K562 (cell line): ENCODE data around the gene ZZZ3. TPM values are rescaled to one million over a fixed set of nuclear protein-coding genes. Genes with fewer than 3 reads are reported as not detected.

Experiments used
- ATAC-seq: fragments of 200-7000 bp; cut with Tn5 transposase; 3 replicates; pipeline ENCODE4 v1.9.1; 2020; ENCODE audit warnings: moderate library complexity
- BruUV-seq: library from RNA; stranded (reverse); fragments of 400-500 nt; replicated peaks from 2 replicates; lab custom pipeline; 2021; lab: Mats Ljungman, UMichigan
- CTCF ChIA-PET: fragments of 300-600 bp; formaldehyde crosslinking; extraction: SDS; loops from one replicate; lab custom pipeline; 2021; ENCODE audit warnings: low intra/inter-chr PET ratio; lab: Yijun Ruan, JAX
- POLR2A ChIA-PET: fragments of 300-600, 350-650 bp; sonication (Branson Sonifier 250); formaldehyde crosslinking; extraction: SDS; loops from one replicate; lab custom pipeline; 2021; ENCODE audit warnings: antibody characterized with exemption, inconsistent platforms; lab: Yijun Ruan, JAX
- DNase-seq, 4 experiments: peaks; one replicate each; pipeline versions ENCODE4 v3.0.0 to v3.0.0-alpha.2; 2011 to 2018; ENCODE audit warnings: low spot score in 3 of 4, mixed read lengths in 3 of 4; ENCODE audit errors: extremely low read depth in 1 of 4
- FAIRE-seq: peaks from 2 replicates; lab custom pipeline; 2011; peaks lifted over from hg19 to GRCh38; lab: Jason Lieb, UNC
- H2AFZ ChIP-seq: 2 replicates; pipeline ENCODE4 v1.6.0; 2011; ENCODE audit warnings: low read depth, low read length, control low read depth, inconsistent platforms
- H3K27ac ChIP-seq: fragments of 200-600 bp; 3 replicates; pipeline ENCODE4 v1.8.0; 2011; ENCODE audit warnings: low read depth, mild to moderate bottlenecking, control low read depth, inconsistent platforms, low read length, moderate library complexity, mixed read lengths; ENCODE audit errors: extremely low read depth
- H3K27me3 ChIP-seq, 2 experiments: fragments of 300-600 bp in 1 of 2; 2 replicates in 1 of 2; 3 replicates in 1 of 2; pipeline versions ENCODE4 v1.6.0 to v1.8.0; 2011; ENCODE audit warnings: inconsistent platforms in 2 of 2, low read length in 2 of 2, mild to moderate bottlenecking in 1 of 2, mixed read lengths in 1 of 2, moderate library complexity in 1 of 2; ENCODE audit not compliant: control insufficient read depth in 2 of 2, insufficient read depth in 2 of 2
- H3K36me3 ChIP-seq: fragments of 300-600 bp; 3 replicates; pipeline ENCODE4 v1.8.0; 2011; ENCODE audit warnings: mild to moderate bottlenecking, low read length, inconsistent platforms; ENCODE audit not compliant: control insufficient read depth, insufficient read depth
- H3K4me1 ChIP-seq, 2 experiments: fragments of 200-600 bp in 1 of 2; replicated peaks in 1 of 2; 2 replicates in 1 of 2; 3 replicates in 1 of 2; pipeline versions ENCODE4 v1.5.1 to v1.8.0; 2011; ENCODE audit warnings: inconsistent platforms in 2 of 2, low read length in 2 of 2, mild to moderate bottlenecking in 1 of 2, mixed read lengths in 1 of 2, moderate library complexity in 1 of 2; ENCODE audit not compliant: control insufficient read depth in 2 of 2, insufficient read depth in 2 of 2
- H3K4me2 ChIP-seq: 2 replicates; pipeline ENCODE4 v1.6.1; 2011; ENCODE audit warnings: low read length, control low read depth, inconsistent platforms, mixed read lengths; ENCODE audit not compliant: insufficient read depth
- H3K4me3 ChIP-seq: fragments of 200-600 bp; sonication (generic), shearing (Covaris generic); 2 replicates; pipeline ENCODE4 v1.5.1; 2016; ENCODE audit warnings: control low read depth, inconsistent platforms
- H3K79me2 ChIP-seq: fragments of 200-600 bp; 3 replicates; pipeline ENCODE4 v1.8.0; 2011; ENCODE audit warnings: low read length, inconsistent platforms; ENCODE audit not compliant: control insufficient read depth, insufficient read depth
- H3K9ac ChIP-seq, 2 experiments: 2 replicates each; pipeline versions ENCODE4 v1.6.0 to v1.6.1; 2011; ENCODE audit warnings: low read depth in 2 of 2, low read length in 2 of 2, control low read depth in 1 of 2, inconsistent platforms in 1 of 2, mild to moderate bottlenecking in 1 of 2, mixed read lengths in 1 of 2; ENCODE audit not compliant: insufficient read depth in 1 of 2
- H3K9me1 ChIP-seq: one replicate; pipeline ENCODE4 v1.6.0; 2011; ENCODE audit warnings: inconsistent platforms, mild to moderate bottlenecking, low read length, moderate library complexity; ENCODE audit not compliant: control insufficient read depth, insufficient read depth
- H3K9me3 ChIP-seq: replicated peaks from 2 replicates; pipeline ENCODE4 v1.5.1; 2011; ENCODE audit warnings: low read depth, low read length, inconsistent platforms; ENCODE audit not compliant: control insufficient read depth, insufficient read depth
- H4K20me1 ChIP-seq: replicated peaks from 2 replicates; pipeline ENCODE4 v1.6.1; 2011; ENCODE audit warnings: low read length, inconsistent platforms, mixed read lengths; ENCODE audit not compliant: control insufficient read depth, insufficient read depth
- ARNT ChIP-seq, 2 experiments: fragments of 450-650 bp; IDR thresholded peaks; 2 replicates each; pipeline ENCODE4 v1.6.1; 2016; ENCODE audit warnings: mild to moderate bottlenecking in 1 of 2
- ATF6 ChIP-seq: sonication (generic); formaldehyde crosslinking; IDR thresholded peaks from 2 replicates; pipeline ENCODE4 v1.4.0; 2020; ENCODE audit warnings: mild to moderate bottlenecking, missing genetic modification reagents
- BACH1 ChIP-seq: fragments of 200-800 bp; sonication (Bioruptor generic); IDR thresholded peaks from 2 replicates; pipeline ENCODE4 v1.6.1; 2016; ENCODE audit warnings: missing genetic modification characterization, missing compliant biosample characterization
- COPS2 ChIP-seq: fragments of 450-650 bp; conservative IDR thresholded peaks from 2 replicates; pipeline ENCODE4 v1.6.1; 2016; ENCODE audit warnings: mild to moderate bottlenecking, moderate library complexity
- KAT2B ChIP-seq: IDR thresholded peaks from one replicate; pipeline ENCODE4 v1.6.1; 2012; ENCODE audit warnings: low read depth, mild to moderate bottlenecking, control low read depth, inconsistent platforms, low read length, moderate library complexity
- KDM5B ChIP-seq: fragments of 200-600 bp; sonication (generic); IDR thresholded peaks from 2 replicates; pipeline ENCODE4 v1.6.1; 2012; ENCODE audit warnings: low read depth, mild to moderate bottlenecking, moderate library complexity, low read length, control low read depth, inconsistent platforms; ENCODE audit not compliant: insufficient replicate concordance
- NFIC ChIP-seq: fragments of 450-650 bp; IDR thresholded peaks from 2 replicates; pipeline ENCODE4 v1.6.1; 2017; ENCODE audit warnings: mild to moderate bottlenecking, inconsistent platforms
- POLR2AphosphoS5 ChIP-seq: IDR thresholded peaks from 2 replicates; pipeline ENCODE4 v1.6.1; 2011; ENCODE audit warnings: mild to moderate bottlenecking, low read depth, low read length, moderate library complexity; ENCODE audit not compliant: control insufficient read depth, insufficient read depth
- POLR2G ChIP-seq: fragments of 200-400 bp; formaldehyde crosslinking; IDR thresholded peaks from 2 replicates; pipeline ENCODE4 v1.6.1; 2017; ENCODE audit warnings: low read depth, mild to moderate bottlenecking, antibody characterized with exemption, low read length, moderate library complexity
- RBM15 ChIP-seq: fragments of 200-400 bp; formaldehyde crosslinking; IDR thresholded peaks from 2 replicates; pipeline ENCODE4 v1.6.1; 2018; ENCODE audit warnings: mild to moderate bottlenecking, low read length, moderate library complexity; ENCODE audit not compliant: insufficient read depth
- RNF2 ChIP-seq: sonication (generic); IDR thresholded peaks from 2 replicates; pipeline ENCODE4 v1.6.1; 2016
- RREB1 ChIP-seq: fragments of 250-450 bp; sonication (Bioruptor Pico); IDR thresholded peaks from 2 replicates; pipeline ENCODE4 v1.4.0; 2020
- SMARCA4 ChIP-seq: fragments of 450-650 bp; IDR thresholded peaks from 2 replicates; pipeline ENCODE4 v1.6.1; 2016
- ZBTB26 ChIP-seq: fragments of 450-650 bp; formaldehyde crosslinking; IDR thresholded peaks from 2 replicates; pipeline ENCODE4 v1.4.0; 2022; ENCODE audit warnings: missing genetic modification characterization
- ZC3H8 ChIP-seq: fragments of 450-650 bp; IDR thresholded peaks from 2 replicates; pipeline ENCODE4 v1.6.1; 2017
- ZNF23 ChIP-seq: fragments of 250-450 bp; sonication (Bioruptor Pico); IDR thresholded peaks from 2 replicates; pipeline ENCODE4 v1.4.0; 2020; ENCODE audit warnings: mild to moderate bottlenecking
- ZNF431 ChIP-seq: sonication (generic); formaldehyde crosslinking; IDR thresholded peaks from 2 replicates; pipeline ENCODE4 v1.8.0; 2022; ENCODE audit warnings: mild to moderate bottlenecking, missing genetic modification reagents
- in situ Hi-C: fragments of 300-500 bp; cut with MboI; formaldehyde crosslinking; loops from 4 replicates; pipeline ENCODE4 v1.15.0; 2018; ENCODE audit warnings: inconsistent platforms, mixed read lengths
- intact Hi-C: fragments of 100-400 bp; cut with micrococcal nuclease; formaldehyde crosslinking; loops from 2 replicates; pipeline ENCODE4 v1.14.2; 2022
- polyA plus RNA-seq, 8 experiments: library from polyadenylated mRNA; depleted of rRNA in 4 of 8; stranded (reverse) in 5 of 8; unstranded in 3 of 8; fragments of >200 nt; fragmentation: Nextera tagmentation in 2 of 8; fragmentation: Illumina TruSeq in 1 of 8; extraction: Ambion mirVana in 2 of 8; extraction: Trizol in 1 of 8; gene quantifications; 2 replicates each; pipeline versions ENCODE4 v1.2.1 to v1.2.3, GENCODE V29; 2011 to 2014; ENCODE audit warnings: inconsistent platforms in 1 of 8, missing spikeins in 1 of 8
- total RNA-seq, 7 experiments: library from RNA; depleted of rRNA in 6 of 7; stranded (reverse); fragments of >200 nt in 6 of 7; fragmentation: Illumina TruSeq in 2 of 7; extraction: Trizol in 2 of 7; gene quantifications; 2 replicates each; pipeline versions ENCODE4 v1.2.1 to v1.2.3, GENCODE V29; 2011 to 2021; ENCODE audit warnings: low replicate concordance in 1 of 7

ZZZ3 gene
- total and polyA plus RNA-seq, 9 of the 15 experiments (the other 6 are each of a cell fraction or from before 2014, with no cell fraction given): 13.9 to 64.0 (median 36.7) TPM

- Histone ChIP-seq H3K9me3 (peaks cover 4% of the 10 kb centered on the region; the same call in 1 of the 2 replicates), H3K27ac (no peak overlapping the region), H2AFZ (no peak overlapping the region), H3K9ac (no peak overlapping the region), H3K36me3 (peaks cover 7% of the 10 kb centered on the region; the same call in 2 of the 3 replicates), H3K4me3 (no peak overlapping the region), H3K27me3 (no peaks in the 10 kb centered on the region), H3K79me2 (peaks cover 91% of the 10 kb centered on the region), H4K20me1 (no peaks in the 10 kb centered on the region), H3K4me2 (no peak overlapping the region), H3K4me1 (no peaks in the 10 kb centered on the region), H3K9me1 (no peaks in the 10 kb centered on the region)
- no TSS peak for BruUV-seq
- no peak for FAIRE-seq
- POLR2A ChIA-PET: no interaction called here
- in situ Hi-C loops (no loop called here), intact Hi-C loops (no loop called here)
- CTCF ChIA-PET: no interaction called here
- TF ChIP-seq KDM5B: no peak
- TF ChIP-seq POLR2AphosphoS5: no peak
- TF ChIP-seq RREB1 (CRISPR knock-in tag): no peak
- no peak for TF ChIP-seq ATF6
- no peak for TF ChIP-seq BACH1 (tag)
- TF ChIP-seq SMARCA4: no peak
- no peak for TF ChIP-seq RNF2
- no peak for TF ChIP-seq ZNF431 (CRISPR knock-in tag)
- TF ChIP-seq KAT2B: no peak
- no peak for TF ChIP-seq ZNF23 (CRISPR knock-in tag)
- no peak for TF ChIP-seq COPS2
- TF ChIP-seq NFIC: no peak
- TF ChIP-seq ZBTB26 (CRISPR knock-in tag): no peak
- TF ChIP-seq RBM15: no peak
- TF ChIP-seq ZC3H8: no peak
- TF ChIP-seq POLR2G: no peak
- no peak for TF ChIP-seq ARNT (IDR thresholded peaks at IDR 0.05)
- DNase-seq: no peak
- ATAC-seq: no peak
Observed at GRCh38 chr1:77652268-77652667, 30.2 kb downstream of the ZZZ3 start.
